Daoy (cell line): ENCODE measurements around the gene KAT5. TPM values are rescaled to one million over a fixed set of nuclear protein-coding genes. Genes with fewer than 3 reads are reported as not detected.
"Not testable (repeated sequence)": the region's sequence is repeated elsewhere in the genome, so short reads cannot be mapped to it uniquely, and the experiment has no call there.

Experiments used
- DNase-seq: peaks from one replicate; pipeline ENCODE4 v3.0.0-alpha.2; 2015; ENCODE audit warnings: low read depth
- total RNA-seq: library from RNA; depleted of rRNA; stranded (reverse); fragments of >200 nt; shearing (Covaris generic); gene quantifications from 2 replicates; pipeline ENCODE4 v1.2.3, GENCODE V29; 2014

KAT5 gene
- total RNA-seq, 1 experiment from 2014 or later = 59.4 TPM

- no peak for DNase-seq
Observed at GRCh38 chr11:65709661-65710060, 2.4 kb upstream of the KAT5 start.

DNA sequence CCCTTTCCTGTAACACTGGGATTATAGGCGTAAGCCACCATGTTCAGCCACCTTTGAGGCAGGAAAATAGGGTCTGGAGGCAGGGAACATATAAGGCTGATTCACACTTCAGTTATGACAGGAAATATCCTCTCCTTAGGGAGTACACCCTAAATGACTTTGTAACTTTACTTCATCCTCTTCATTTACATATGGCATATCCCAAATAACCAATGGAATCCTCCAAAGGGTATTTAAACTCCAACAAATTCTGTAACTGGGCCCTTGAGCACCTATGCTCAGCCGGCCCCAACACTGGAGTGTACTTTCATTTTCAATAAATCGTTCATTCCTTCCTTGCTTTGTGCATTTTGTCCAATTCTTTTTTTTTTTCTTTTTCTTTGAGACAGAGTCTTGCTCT lies 1.6 kb upstream of the KAT5 start:
- peak; percentile 20 for DNase-seq

- DNase-seq = no peak
Observed at GRCh38 chr11:65712633-65713076, 603 bp downstream of the KAT5 start.

- DNase-seq = no peak
Observed at GRCh38 chr11:65713212-65713969, 1.3 kb downstream of the KAT5 start.

- DNase-seq = no peak
Observed at GRCh38 chr11:65714433-65714832, 2.4 kb downstream of the KAT5 start.

DNA sequence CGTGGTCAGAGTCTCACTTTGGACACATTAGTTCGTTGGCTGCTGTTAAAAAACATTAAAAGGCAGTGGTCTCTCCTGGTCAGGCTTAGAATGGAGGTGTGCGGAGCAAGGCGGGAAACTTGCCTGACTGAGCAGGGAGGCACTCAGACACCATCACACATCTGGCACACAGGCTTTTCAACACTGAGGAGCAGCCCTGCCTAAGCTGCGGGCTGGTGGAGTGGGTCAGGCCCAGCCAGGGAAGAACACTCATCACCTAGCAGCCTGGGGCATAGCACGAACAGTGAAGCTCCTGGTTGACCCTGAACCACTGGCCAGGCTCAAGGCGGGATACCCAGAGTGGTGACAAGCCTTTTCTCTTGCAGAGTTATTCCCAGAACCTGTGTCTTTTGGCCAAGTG lies 4.2 kb downstream of the KAT5 start:
- DNase-seq = no peak

- DNase-seq = no peak
Observed at GRCh38 chr11:65716774-65717405, 4.8 kb downstream of the KAT5 start.

GRCh38 chr11:65717906-65718305 lies 5.9 kb downstream of the KAT5 start:
- DNase-seq = no peak

GRCh38 chr11:65718531-65718930 lies 6.5 kb downstream of the KAT5 start:
- DNase-seq = no peak

GRCh38 chr11:65718964-65719492 lies 7.0 kb downstream of the KAT5 start:
- no peak for DNase-seq

- peak; percentile 61 for DNase-seq
Observed at GRCh38 chr11:65719871-65720210, 7.8 kb downstream of the KAT5 start.

GRCh38 chr11:65720211-65720934 lies 8.3 kb downstream of the KAT5 start, which contains the start of gene RNASEH2C:
Gene RNASEH2C, minus strand, starts transcription at chr11:65720798. Its CDS starts 40 bp downstream, at chr11:65720758.
- DNase-seq = peak; percentile 91

DNA sequence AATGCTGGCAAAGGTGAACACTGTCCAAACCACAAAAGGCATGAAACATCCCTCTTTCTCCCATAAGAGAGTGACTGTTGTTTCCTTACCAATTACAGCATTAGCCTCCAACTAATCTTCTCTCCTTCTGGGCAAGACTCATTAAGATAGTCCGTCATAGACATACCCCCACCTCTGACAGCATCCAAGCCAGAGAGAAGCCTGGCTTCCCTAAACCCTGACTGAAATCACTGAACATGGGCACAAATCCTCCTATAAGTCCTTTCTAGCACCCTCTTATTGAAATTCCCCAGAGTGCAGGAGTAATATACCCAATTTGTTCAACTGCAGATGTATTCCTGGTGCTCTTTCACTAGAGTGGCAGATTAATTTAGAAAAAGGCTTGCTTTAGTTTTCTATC lies 10.2 kb downstream of the KAT5 start:
- no peak for DNase-seq

DNA sequence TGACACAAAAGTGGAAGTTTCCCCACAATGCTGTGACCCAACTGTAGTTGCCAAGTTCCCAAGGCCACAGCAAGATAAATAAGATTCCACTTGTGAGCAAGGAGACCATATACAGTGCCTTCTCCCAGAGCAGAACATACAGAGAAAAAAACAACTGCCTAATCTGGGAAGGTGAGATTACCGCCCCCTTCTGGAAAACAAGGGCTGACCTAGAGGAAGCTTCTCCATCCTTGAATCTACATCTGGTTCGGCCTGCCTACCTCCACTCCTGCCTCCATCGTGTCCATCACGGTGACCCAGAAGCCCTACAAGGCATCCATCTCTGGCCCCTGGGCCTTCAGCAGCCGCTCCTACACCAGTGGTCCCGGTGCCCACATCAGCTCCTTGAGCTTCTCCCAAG lies 14.6 kb downstream of the KAT5 start:
- DNase-seq = no peak

- DNase-seq = no peak
Observed at GRCh38 chr11:65727865-65728264, 15.8 kb downstream of the KAT5 start.

DNA sequence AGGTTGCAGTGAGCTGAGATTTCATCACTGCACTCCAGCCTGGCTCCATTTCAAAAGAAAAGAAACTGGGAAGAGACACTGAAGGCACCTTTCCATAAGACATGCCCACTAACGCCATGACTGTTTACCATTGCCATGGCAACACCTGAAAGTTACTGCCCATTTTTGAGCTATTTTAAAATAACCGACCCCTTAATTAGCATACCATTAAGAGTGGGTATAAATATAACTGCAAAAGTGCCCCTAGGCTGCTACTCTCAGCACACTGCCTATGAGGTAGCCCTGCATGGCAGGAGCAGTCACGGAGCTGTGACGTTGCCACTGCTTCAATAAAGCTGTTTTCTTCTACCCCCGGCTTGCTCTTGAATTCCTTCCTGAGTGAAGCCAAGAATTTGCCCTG lies 18.4 kb downstream of the KAT5 start:
- no peak for DNase-seq

DNA sequence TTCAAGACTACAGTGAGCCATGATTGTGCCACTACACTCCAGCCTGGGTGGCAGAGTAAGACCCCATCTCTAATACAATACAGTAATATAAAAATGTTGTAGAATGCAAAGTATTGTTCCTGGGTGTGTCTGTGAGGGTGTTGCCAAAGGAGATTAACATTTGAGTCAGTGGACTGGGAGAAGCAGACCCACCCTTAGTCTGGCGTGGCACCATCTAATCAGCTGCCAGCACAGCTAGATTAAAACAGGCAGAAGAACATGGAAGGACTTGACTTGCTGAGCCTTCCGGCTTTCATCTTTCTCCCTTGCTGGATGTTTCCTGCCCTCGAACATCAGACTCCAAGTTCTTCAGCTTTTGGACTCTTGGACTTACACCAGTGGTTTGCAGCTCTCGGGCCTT lies 23.1 kb downstream of the KAT5 start:
- not testable (repeated sequence) for DNase-seq

GRCh38 chr11:65736810-65737209 lies 24.8 kb downstream of the KAT5 start:
- DNase-seq = no peak

DNA sequence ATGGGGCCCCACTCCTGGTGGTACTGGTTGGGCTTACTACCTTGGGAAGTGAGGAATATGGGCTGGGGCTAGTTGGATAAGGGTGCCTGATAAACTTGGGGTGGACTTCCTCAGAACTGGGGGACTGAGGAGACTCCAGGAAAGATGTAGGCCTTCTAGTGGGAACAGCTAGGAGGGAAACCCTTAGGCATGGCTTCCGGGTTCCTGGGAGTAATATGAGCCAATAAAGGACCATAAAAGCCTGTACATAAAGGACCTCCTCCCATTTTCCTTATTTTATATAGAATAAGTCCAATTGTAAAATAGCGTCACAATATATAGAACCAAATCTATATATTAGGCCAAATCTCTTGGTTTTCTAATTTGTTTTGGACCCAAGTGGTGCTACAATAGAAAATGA lies 27.0 kb downstream of the KAT5 start:
- no peak for DNase-seq

DNA sequence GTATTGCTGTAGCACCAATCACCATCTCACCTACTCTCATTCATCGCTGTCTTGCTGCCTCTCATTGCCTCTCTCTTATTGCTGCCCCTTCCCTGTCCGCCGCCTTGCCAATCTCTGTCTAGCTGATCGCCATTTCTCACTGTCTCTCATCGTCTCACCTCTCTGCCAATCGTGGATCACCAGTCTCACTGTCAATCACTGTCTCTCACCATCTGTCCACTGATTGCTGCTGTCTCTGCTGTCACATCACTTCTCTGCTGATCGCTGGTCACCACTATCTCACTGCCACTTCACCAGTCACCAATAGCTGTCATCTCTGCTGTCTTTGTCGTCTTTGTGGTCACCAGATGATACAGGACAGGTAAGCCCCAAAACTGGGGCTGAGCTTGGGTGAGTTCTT lies 29.1 kb downstream of the KAT5 start:
- DNase-seq = no peak

DNA sequence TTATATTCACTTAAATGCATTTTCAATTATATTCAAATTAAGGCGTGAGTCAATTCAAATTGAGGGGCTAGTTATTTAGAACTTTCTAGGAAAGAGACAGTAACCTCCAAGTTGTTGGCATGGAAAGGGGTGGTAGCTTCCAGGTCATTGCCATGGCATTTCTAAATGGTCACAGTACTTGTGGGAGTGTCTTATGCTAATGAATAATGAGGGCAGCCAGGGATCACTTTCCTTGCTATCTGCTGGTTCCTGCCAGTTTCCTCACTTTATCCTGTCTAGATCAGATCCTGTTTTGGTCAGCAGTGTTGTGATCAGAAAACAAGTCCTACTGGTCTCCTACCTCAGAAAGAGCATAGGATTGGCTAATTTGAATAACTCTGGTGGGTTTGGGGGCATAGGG lies 30.3 kb downstream of the KAT5 start:
- no peak for DNase-seq

- DNase-seq = no peak
Observed at GRCh38 chr11:65743681-65744025, 31.6 kb downstream of the KAT5 start.
